ENCODE data around the gene LAMC2. TPM values are rescaled to one million over a fixed set of nuclear protein-coding genes. Genes with fewer than 3 reads are reported as not detected.

LAMC2 gene
- total and polyA plus RNA-seq, 11 donors: 0.50 to 15.4 (median 1.5) TPM

DNA sequence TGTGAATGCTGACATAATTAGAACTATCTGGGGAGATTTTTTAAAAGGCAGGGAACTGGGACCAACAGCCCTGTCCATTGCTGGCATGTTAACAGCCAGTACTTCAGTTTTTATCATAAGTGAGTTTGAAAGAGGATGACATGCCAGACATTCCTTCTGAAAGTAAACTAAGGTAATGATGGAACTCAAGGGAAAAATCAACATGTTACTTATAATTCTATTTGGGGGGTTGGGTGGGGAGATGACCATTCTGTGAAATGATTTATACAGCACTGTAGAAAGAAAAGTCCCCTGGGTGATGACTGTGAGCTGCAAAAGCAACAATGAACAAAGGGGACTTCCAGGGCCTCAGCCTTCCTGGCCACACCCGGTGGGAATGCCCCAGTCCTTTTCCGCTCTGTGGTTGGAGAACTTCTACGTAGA is 5.4 kb upstream of the LAMC2 start:
- Histone ChIP-seq H3K4me1 (peaks cover 3 to 34% (median 20%) of the 10 kb centered on the region in 12 donors), H3K27me3 (peaks cover 0 to 2% (median 0%) of the 10 kb centered on the region in 9 donors), H3K4me3 (peak overlapping the region in 2 of 12 donors; percentile 3 to 9), H3K27ac (peak overlapping the region; percentile 33 to 82 (median 73)), H3K9me3 (no peaks in the 10 kb centered on the region), H3K36me3 (no peaks in the 10 kb centered on the region)
- DNase-seq (peak; percentile 61 to 82 (median 70)), ATAC-seq (peak; percentile 80 to 93 (median 91))
- 11 to 15% (median 14%) methylated on average over 3 of the region's 3 CpGs for WGBS, 4 donors
- TF ChIP-seq, protein P1, sequence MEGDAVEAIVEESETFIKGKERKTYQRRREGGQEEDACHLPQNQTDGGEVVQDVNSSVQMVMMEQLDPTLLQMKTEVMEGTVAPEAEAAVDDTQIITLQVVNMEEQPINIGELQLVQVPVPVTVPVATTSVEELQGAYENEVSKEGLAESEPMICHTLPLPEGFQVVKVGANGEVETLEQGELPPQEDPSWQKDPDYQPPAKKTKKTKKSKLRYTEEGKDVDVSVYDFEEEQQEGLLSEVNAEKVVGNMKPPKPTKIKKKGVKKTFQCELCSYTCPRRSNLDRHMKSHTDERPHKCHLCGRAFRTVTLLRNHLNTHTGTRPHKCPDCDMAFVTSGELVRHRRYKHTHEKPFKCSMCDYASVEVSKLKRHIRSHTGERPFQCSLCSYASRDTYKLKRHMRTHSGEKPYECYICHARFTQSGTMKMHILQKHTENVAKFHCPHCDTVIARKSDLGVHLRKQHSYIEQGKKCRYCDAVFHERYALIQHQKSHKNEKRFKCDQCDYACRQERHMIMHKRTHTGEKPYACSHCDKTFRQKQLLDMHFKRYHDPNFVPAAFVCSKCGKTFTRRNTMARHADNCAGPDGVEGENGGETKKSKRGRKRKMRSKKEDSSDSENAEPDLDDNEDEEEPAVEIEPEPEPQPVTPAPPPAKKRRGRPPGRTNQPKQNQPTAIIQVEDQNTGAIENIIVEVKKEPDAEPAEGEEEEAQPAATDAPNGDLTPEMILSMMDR (IDR thresholded peaks at IDR 0.05): no peak
- TF ChIP-seq POLR2A (IDR thresholded peaks at IDR 0.05): no peak
- intact Hi-C loops (cut with DNase I): loop anchor here in 2 of 10 donors (5.0 kb wide), 2 partner anchors 33 to 43 kb away; no protein-coding TSS in a partner anchor

DNA sequence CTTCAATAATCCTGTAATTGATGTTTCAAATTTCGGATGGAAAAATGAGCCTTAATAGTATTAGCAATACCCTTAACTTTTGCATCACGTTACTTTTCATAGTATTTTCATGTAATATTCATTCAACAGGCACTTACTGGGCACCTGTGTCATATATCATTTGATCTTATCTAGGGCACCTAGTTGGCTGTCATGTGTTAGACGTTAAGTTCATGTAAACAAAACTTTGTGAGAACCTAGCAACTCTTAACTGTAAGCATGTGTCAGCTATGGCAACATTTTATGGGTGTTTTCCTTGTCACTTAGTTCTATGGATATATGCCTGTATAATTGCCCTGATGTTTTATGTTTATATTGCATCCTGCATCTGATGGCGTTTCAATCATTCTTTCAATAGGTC is 777 bp downstream of the LAMC2 start:
- Histone ChIP-seq H3K4me3 (no peak overlapping the region), H3K9me3 (no peaks in the 10 kb centered on the region), H3K27me3 (peaks cover 0 to 12% (median 0%) of the 10 kb centered on the region in 9 donors), H3K36me3 (no peaks in the 10 kb centered on the region), H3K4me1 (no peaks in the 10 kb centered on the region), H3K27ac (no peak overlapping the region)
- no peak for DNase-seq
- whole genome bisulfite sequencing, 4 donors: 86 to 91% (median 89%) methylated on average over 4 of the region's 4 CpGs
- no peak for ATAC-seq
- TF ChIP-seq POLR2A (IDR thresholded peaks at IDR 0.05): no peak
- TF ChIP-seq, protein P1 (IDR thresholded peaks at IDR 0.05): no peak
- intact Hi-C loops (cut with DNase I): no loop called here

DNA sequence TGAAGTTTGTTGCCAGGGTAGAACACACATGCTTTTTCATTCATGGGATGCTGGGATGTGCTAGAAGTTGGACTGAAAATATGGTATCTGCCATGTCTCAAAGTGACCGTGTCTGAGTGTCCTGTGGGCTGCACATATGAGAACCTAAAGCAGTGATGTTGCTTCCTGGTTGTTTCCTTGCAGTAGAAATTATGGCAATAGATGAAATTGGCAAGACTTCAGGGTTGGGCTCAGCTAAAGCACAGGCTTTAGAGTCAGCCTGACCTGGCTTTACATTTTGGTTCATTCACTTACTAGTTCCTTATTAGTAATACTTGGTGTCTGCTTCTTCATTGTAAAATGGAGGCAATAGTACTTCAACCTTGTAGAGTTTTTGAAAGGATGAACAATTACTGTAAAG is 2.2 kb downstream of the LAMC2 start:
- DNase-seq: no peak
- Histone ChIP-seq H3K27ac (no peak overlapping the region), H3K27me3 (peaks cover 0 to 12% (median 0%) of the 10 kb centered on the region in 9 donors), H3K4me1 (no peaks in the 10 kb centered on the region), H3K36me3 (no peaks in the 10 kb centered on the region), H3K4me3 (no peak overlapping the region), H3K9me3 (no peaks in the 10 kb centered on the region)
- 63 to 81% (median 73%) methylated on average over 1 of the region's 1 CpG for whole genome bisulfite sequencing, 4 donors
- intact Hi-C loops (cut with DNase I): no loop called here
- no peak for TF ChIP-seq POLR2A (IDR thresholded peaks at IDR 0.05)
- TF ChIP-seq, protein P1 (IDR thresholded peaks at IDR 0.05): no peak
- ATAC-seq: no peak

DNA sequence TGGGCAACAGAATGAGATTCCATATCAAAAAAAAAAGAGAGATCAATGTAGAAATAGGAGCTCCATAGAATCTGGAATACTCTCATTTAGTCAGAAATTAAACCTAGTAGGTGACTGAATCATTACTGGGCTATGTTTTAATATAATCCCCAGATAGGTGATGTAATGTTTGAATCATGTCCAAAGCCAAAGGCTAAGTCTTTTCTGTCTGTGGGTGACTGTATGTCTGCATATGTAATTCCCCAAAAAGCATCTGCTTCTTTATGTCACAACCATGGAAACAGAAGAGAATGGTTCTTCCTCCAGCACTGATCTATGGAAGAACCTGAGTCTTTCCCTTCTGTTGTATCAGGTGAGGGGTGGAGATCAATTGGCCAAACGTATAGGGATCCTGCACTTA is 5.8 kb downstream of the LAMC2 start:
- Histone ChIP-seq H3K9me3 (no peaks in the 10 kb centered on the region), H3K36me3 (no peaks in the 10 kb centered on the region), H3K4me1 (peaks cover 0 to 10% (median 0%) of the 10 kb centered on the region in 12 donors), H3K27me3 (peaks cover 0 to 3% (median 0%) of the 10 kb centered on the region in 9 donors), H3K27ac (no peak overlapping the region), H3K4me3 (no peak overlapping the region)
- intact Hi-C loops (cut with DNase I): no loop called here
- TF ChIP-seq, protein P1 (IDR thresholded peaks at IDR 0.05): no peak
- TF ChIP-seq POLR2A (IDR thresholded peaks at IDR 0.05): no peak
- WGBS, 4 donors: 67 to 78% (median 76%) methylated on average over 1 of the region's 1 CpG
- ATAC-seq: peak in 1 of 4 donors; percentile 50
- no peak for DNase-seq
